Neural cell (in vitro differentiated cells): ENCODE results near the gene CDH5. TPM values are rescaled to one million over a fixed set of nuclear protein-coding genes. Genes with fewer than 3 reads are reported as not detected.

ENCODE experiments used
- H2AFZ ChIP-seq: fragments of 200-600, 300-800 bp; sonication (generic), shearing (Covaris generic); 2 replicates; pipeline ENCODE4 v1.6.0; 2014; ENCODE audit warnings: low read depth, mild to moderate bottlenecking, antibody characterized with exemption, low read length, moderate library complexity
- H3F3A ChIP-seq: fragments of 200-600 bp; shearing (Covaris generic); 2 replicates; pipeline ENCODE4 v1.6.1; 2016; ENCODE audit warnings: mild to moderate bottlenecking, moderate library complexity, mixed read lengths, antibody characterized with exemption, low read length; ENCODE audit not compliant: insufficient read depth, poor library complexity, severe bottlenecking
- H3K27ac ChIP-seq: fragments of 200-600, 300-800 bp; sonication (generic), shearing (Covaris generic); 2 replicates; pipeline ENCODE4 v1.5.1; 2014; ENCODE audit warnings: mild to moderate bottlenecking, low read length, moderate library complexity
- H3K27me3 ChIP-seq: fragments of 300-800, 200-600 bp; sonication (generic), shearing (Covaris generic); 2 replicates; pipeline ENCODE4 v1.6.0; 2014; ENCODE audit warnings: mild to moderate bottlenecking, low read depth, low read length, moderate library complexity; ENCODE audit not compliant: insufficient read depth
- H3K36me3 ChIP-seq: fragments of 300-800, 200-600 bp; sonication (generic), shearing (Covaris generic); 2 replicates; pipeline ENCODE4 v1.5.1; 2014; ENCODE audit warnings: mild to moderate bottlenecking, antibody characterized with exemption, low read length, moderate library complexity; ENCODE audit not compliant: insufficient read depth
- H3K4me2 ChIP-seq: fragments of 300-800, 200-600 bp; sonication (generic), shearing (Covaris generic); 2 replicates; pipeline ENCODE4 v1.6.0; 2014; ENCODE audit warnings: mild to moderate bottlenecking, low read length
- H3K4me3 ChIP-seq: fragments of 300-800, 200-600 bp; sonication (generic), shearing (Covaris generic); 2 replicates; pipeline ENCODE4 v1.5.1; 2014; ENCODE audit warnings: mild to moderate bottlenecking, low read length, moderate library complexity
- H3K79me2 ChIP-seq: fragments of 200-600 bp; shearing (Covaris generic); replicated peaks from 2 replicates; pipeline ENCODE4 v1.6.0; 2014; ENCODE audit warnings: mild to moderate bottlenecking, low read length, moderate library complexity; ENCODE audit not compliant: insufficient read depth
- H3K9ac ChIP-seq: fragments of 300-800, 200-600 bp; sonication (generic), shearing (Covaris generic); 2 replicates; pipeline ENCODE4 v1.6.1; 2016; ENCODE audit warnings: mild to moderate bottlenecking, low read length, mixed read lengths
- H3K9me2 ChIP-seq: fragments of 200-600 bp; shearing (Covaris generic); 2 replicates; pipeline ENCODE4 v1.6.1; 2016; ENCODE audit warnings: mild to moderate bottlenecking, low read length, mixed read lengths; ENCODE audit not compliant: insufficient read depth
- H3K9me3 ChIP-seq: fragments of 200-600, 300-800 bp; sonication (generic), shearing (Covaris generic); 2 replicates; pipeline ENCODE4 v1.6.1; 2016; ENCODE audit warnings: mild to moderate bottlenecking, mixed run types, low read length, moderate library complexity, mixed read lengths
- H4K20me1 ChIP-seq: fragments of 200-600 bp; shearing (Covaris generic); 2 replicates; pipeline ENCODE4 v1.6.1; 2016; ENCODE audit warnings: mild to moderate bottlenecking, mixed run types; ENCODE audit not compliant: insufficient read depth
- MXI1 ChIP-seq: fragments of 450-650 bp; conservative IDR thresholded peaks from 2 replicates; pipeline ENCODE4 v1.6.1; 2014; ENCODE audit warnings: antibody characterized with exemption, mild to moderate bottlenecking; ENCODE audit not compliant: poor library complexity, severe bottlenecking
- POLR2AphosphoS5 ChIP-seq: IDR thresholded peaks from 2 replicates; pipeline ENCODE4 v1.6.1; 2012
- RAD21 ChIP-seq: fragments of 450-650 bp; conservative IDR thresholded peaks from 2 replicates; pipeline ENCODE4 v1.6.1; 2014; ENCODE audit warnings: antibody characterized with exemption, mild to moderate bottlenecking, moderate library complexity
- SMC3 ChIP-seq: fragments of 450-650 bp; conservative IDR thresholded peaks from 2 replicates; pipeline ENCODE4 v1.6.1; 2014; ENCODE audit warnings: antibody characterized with exemption, mild to moderate bottlenecking, moderate library complexity; ENCODE audit not compliant: poor library complexity
- polyA plus RNA-seq: library from polyadenylated mRNA; depleted of rRNA; stranded (reverse); fragments of >200 nt; gene quantifications from 2 replicates; pipeline ENCODE4 v1.2.3, GENCODE V29; 2014
- TF ChIP-seq, protein P1 (sequence below): IDR thresholded peaks from 2 replicates; pipeline ENCODE4 v1.6.1; 2012; ENCODE audit warnings: borderline replicate concordance
- TF ChIP-seq, protein P2 (sequence below): fragments of 450-650 bp; IDR thresholded peaks from 2 replicates; pipeline ENCODE4 v1.5.1; 2014; ENCODE audit warnings: antibody characterized with exemption, mild to moderate bottlenecking, moderate library complexity; ENCODE audit not compliant: poor library complexity, severe bottlenecking

Gene CDH5
- polyA plus RNA-seq, 1 donor from 2014 or later, result not detected

DNA sequence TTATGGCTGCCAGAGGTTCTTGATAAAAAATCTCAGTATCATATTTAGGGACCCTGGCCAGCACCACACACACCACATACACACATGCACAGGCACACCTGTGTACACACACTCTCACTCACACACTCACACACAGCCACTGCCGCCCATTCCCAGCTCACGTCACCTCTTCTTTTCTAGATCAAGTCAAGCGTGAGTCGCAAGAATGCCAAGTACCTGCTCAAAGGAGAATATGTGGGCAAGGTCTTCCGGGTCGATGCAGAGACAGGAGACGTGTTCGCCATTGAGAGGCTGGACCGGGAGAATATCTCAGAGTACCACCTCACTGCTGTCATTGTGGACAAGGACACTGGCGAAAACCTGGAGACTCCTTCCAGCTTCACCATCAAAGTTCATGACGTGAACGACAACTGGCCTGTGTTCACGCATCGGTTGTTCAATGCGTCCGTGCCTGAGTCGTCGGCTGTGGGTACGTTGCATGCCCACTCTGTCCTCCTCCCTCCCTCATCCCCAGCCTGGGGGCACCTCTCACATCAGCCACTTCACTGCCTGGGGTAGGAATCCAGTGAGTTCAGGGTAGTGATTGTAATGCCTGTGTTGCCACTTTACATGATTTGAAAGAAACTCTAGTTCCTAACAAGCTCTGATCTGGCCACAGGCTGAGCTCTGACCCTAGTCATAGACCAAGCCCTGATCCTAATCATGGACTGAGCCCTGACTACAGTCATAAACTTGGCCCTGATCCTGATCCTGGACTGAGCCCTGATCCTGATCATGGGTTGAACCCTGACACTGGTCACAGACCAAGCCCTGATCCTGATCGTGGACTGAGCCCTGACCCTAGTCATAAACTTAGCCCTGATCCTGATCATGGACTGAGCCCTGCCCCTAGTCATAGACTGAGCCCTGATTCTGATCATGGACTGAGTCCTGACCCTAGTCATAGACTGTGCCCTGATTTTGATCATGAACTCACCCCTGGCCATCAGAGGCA is 20.4 kb downstream of the CDH5 start:
- Histone ChIP-seq H2AFZ (no peak overlapping the region), H3K79me2 (no peaks in the 10 kb centered on the region), H3K9ac (no peak overlapping the region), H3K36me3 (no peaks in the 10 kb centered on the region), H3F3A (no peaks in the 10 kb centered on the region), H3K9me3 (no peaks in the 10 kb centered on the region), H3K27me3 (no peaks in the 10 kb centered on the region), H3K4me3 (no peak overlapping the region), H3K9me2 (no peaks in the 10 kb centered on the region), H4K20me1 (no peaks in the 10 kb centered on the region), H3K27ac (no peak overlapping the region), H3K4me2 (no peak overlapping the region)
- TF ChIP-seq MXI1 (no peak), RAD21 (no peak), SMC3 (no peak), POLR2AphosphoS5 (no peak)
- TF ChIP-seq, protein P1, sequence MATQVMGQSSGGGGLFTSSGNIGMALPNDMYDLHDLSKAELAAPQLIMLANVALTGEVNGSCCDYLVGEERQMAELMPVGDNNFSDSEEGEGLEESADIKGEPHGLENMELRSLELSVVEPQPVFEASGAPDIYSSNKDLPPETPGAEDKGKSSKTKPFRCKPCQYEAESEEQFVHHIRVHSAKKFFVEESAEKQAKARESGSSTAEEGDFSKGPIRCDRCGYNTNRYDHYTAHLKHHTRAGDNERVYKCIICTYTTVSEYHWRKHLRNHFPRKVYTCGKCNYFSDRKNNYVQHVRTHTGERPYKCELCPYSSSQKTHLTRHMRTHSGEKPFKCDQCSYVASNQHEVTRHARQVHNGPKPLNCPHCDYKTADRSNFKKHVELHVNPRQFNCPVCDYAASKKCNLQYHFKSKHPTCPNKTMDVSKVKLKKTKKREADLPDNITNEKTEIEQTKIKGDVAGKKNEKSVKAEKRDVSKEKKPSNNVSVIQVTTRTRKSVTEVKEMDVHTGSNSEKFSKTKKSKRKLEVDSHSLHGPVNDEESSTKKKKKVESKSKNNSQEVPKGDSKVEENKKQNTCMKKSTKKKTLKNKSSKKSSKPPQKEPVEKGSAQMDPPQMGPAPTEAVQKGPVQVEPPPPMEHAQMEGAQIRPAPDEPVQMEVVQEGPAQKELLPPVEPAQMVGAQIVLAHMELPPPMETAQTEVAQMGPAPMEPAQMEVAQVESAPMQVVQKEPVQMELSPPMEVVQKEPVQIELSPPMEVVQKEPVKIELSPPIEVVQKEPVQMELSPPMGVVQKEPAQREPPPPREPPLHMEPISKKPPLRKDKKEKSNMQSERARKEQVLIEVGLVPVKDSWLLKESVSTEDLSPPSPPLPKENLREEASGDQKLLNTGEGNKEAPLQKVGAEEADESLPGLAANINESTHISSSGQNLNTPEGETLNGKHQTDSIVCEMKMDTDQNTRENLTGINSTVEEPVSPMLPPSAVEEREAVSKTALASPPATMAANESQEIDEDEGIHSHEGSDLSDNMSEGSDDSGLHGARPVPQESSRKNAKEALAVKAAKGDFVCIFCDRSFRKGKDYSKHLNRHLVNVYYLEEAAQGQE, result no peak
- TF ChIP-seq, protein P2, sequence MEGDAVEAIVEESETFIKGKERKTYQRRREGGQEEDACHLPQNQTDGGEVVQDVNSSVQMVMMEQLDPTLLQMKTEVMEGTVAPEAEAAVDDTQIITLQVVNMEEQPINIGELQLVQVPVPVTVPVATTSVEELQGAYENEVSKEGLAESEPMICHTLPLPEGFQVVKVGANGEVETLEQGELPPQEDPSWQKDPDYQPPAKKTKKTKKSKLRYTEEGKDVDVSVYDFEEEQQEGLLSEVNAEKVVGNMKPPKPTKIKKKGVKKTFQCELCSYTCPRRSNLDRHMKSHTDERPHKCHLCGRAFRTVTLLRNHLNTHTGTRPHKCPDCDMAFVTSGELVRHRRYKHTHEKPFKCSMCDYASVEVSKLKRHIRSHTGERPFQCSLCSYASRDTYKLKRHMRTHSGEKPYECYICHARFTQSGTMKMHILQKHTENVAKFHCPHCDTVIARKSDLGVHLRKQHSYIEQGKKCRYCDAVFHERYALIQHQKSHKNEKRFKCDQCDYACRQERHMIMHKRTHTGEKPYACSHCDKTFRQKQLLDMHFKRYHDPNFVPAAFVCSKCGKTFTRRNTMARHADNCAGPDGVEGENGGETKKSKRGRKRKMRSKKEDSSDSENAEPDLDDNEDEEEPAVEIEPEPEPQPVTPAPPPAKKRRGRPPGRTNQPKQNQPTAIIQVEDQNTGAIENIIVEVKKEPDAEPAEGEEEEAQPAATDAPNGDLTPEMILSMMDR, result no peak

DNA sequence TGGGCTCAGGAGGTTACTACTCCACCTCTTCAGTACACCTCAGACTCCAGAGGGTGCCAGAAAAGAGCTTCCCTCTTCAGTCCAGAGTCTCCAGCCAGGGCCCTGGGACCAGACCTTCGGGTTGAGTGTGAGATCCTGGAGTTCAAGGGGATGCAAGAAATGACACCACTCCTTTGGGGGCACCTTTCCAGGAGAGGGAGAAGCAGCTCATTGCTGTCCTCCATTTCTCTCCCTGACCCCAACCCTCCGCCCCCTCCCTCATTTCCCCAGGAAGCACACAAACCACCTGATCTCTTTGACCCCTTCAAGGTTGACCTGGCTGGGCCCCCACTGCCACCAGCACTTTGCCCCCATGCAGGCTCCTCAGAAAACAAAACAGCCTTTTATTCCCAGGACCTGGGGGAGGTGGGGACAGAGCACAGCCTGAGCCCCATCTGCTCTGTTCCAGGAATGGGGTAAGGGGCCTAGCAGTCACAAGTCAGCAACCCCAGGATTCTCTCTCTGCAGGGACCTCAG is 21.4 kb downstream of the CDH5 start:
- TF ChIP-seq, protein P2, result no peak
- Histone ChIP-seq H3K9ac (no peak overlapping the region), H3F3A (no peaks in the 10 kb centered on the region), H3K4me2 (no peak overlapping the region), H3K27ac (no peak overlapping the region), H3K27me3 (no peaks in the 10 kb centered on the region), H3K36me3 (no peaks in the 10 kb centered on the region), H3K4me3 (no peak overlapping the region), H3K79me2 (no peaks in the 10 kb centered on the region), H2AFZ (no peak overlapping the region), H4K20me1 (no peaks in the 10 kb centered on the region), H3K9me3 (no peaks in the 10 kb centered on the region), H3K9me2 (no peaks in the 10 kb centered on the region)
